GM06990 (cell line): ENCODE results near the gene ATXN7L1.

Experiments
- DNase-seq: peaks from one replicate; pipeline ENCODE4 v3.0.0-alpha.2; 2011; ENCODE audit not compliant: insufficient read length; ENCODE audit errors: extremely low read depth
- H3K27me3 ChIP-seq: replicated peaks from 2 replicates; pipeline ENCODE4 v1.6.0; 2011; ENCODE audit warnings: low read length; ENCODE audit not compliant: control insufficient read depth, insufficient read depth
- H3K36me3 ChIP-seq: 2 replicates; pipeline ENCODE4 v1.5.1; 2011; ENCODE audit warnings: low read length; ENCODE audit not compliant: control insufficient read depth, insufficient read depth
- H3K4me3 ChIP-seq: replicated peaks from 2 replicates; pipeline ENCODE4 v1.5.1; 2011; ENCODE audit warnings: low read depth, mild to moderate bottlenecking, control low read depth, low read length
- TF ChIP-seq, protein P1 (sequence below): IDR thresholded peaks from 2 replicates; pipeline ENCODE4 v1.5.1; 2011; ENCODE audit warnings: low read length, control low read depth, mild to moderate bottlenecking, inconsistent platforms; ENCODE audit not compliant: insufficient read depth, poor library complexity, severe bottlenecking

ATXN7L1 gene

GRCh38 chr7:105875505-105875904 is 894 bp downstream of the ATXN7L1 start:
- H3K27me3 ChIP-seq: peaks cover 6% of the 10 kb centered on the region
- H3K4me3 ChIP-seq: no peak overlapping the region
- no peak for DNase-seq
- TF ChIP-seq, protein P1, sequence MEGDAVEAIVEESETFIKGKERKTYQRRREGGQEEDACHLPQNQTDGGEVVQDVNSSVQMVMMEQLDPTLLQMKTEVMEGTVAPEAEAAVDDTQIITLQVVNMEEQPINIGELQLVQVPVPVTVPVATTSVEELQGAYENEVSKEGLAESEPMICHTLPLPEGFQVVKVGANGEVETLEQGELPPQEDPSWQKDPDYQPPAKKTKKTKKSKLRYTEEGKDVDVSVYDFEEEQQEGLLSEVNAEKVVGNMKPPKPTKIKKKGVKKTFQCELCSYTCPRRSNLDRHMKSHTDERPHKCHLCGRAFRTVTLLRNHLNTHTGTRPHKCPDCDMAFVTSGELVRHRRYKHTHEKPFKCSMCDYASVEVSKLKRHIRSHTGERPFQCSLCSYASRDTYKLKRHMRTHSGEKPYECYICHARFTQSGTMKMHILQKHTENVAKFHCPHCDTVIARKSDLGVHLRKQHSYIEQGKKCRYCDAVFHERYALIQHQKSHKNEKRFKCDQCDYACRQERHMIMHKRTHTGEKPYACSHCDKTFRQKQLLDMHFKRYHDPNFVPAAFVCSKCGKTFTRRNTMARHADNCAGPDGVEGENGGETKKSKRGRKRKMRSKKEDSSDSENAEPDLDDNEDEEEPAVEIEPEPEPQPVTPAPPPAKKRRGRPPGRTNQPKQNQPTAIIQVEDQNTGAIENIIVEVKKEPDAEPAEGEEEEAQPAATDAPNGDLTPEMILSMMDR: no peak
- H3K36me3 ChIP-seq: no peaks in the 10 kb centered on the region

DNA sequence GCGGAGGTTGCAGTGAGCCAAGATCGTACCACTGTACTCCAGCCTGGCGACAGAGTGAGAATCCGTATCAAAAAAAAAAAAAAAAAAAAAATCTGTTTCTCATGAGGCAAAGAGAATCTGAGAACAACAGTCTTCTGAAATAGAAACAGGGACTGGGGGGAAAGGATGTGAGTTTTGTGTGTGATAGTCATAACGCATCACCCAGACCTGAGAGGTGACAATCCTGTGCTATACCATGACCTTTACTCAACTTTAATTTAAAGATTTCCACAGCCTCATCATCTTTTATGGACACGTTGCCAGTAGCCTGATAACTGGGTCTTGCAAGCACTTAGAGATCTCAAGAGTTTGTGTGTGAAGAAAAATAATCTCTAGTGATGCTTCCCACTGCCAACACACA is 2.3 kb downstream of the ATXN7L1 start:
- H3K4me3 ChIP-seq: no peak overlapping the region
- TF ChIP-seq, protein P1: no peak
- H3K27me3 ChIP-seq: peaks cover 6% of the 10 kb centered on the region
- no peak for DNase-seq
- H3K36me3 ChIP-seq: no peaks in the 10 kb centered on the region

GRCh38 chr7:105872491-105872890 is 3.9 kb downstream of the ATXN7L1 start:
- Histone ChIP-seq H3K27me3 (peaks cover 4% of the 10 kb centered on the region; the same call in 1 of the 2 replicates), H3K36me3 (no peaks in the 10 kb centered on the region), H3K4me3 (no peak overlapping the region)
- DNase-seq: no peak
- TF ChIP-seq, protein P1: no peak

DNA sequence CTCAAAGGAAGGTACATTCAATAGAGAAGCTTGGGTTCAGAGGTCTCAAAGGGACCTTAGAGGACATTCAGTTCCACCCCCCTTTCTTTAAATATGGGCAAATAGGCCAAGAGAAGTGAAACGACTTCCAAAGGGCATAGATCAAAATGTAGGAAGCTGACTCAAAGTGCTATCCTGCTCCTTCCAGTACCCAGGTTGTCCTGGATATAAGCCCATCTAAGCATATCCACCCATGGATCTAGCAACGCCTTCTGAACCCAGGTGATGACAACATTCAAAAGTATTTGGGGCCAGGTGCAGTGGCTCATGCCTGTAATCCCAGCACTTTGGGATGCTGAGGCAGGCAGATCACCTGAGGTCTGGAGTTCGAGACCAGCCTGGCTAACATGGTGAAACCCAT is 5.3 kb downstream of the ATXN7L1 start:
- DNase-seq: no peak
- Histone ChIP-seq H3K36me3 (no peaks in the 10 kb centered on the region), H3K4me3 (no peak overlapping the region), H3K27me3 (peaks cover under 1% of the 10 kb centered on the region; the same call in 1 of the 2 replicates)
- TF ChIP-seq, protein P1: no peak

GRCh38 chr7:105866102-105866801 is 10.1 kb downstream of the ATXN7L1 start:
- peaks cover 2% of the 10 kb centered on the region; the same call in 1 of the 2 replicates for H3K27me3 ChIP-seq
- H3K36me3 ChIP-seq: no peaks in the 10 kb centered on the region
- no peak overlapping the region for H3K4me3 ChIP-seq
- TF ChIP-seq, protein P1: no peak
- no peak for DNase-seq
